ENCODE results near the gene RPUSD1. TPM values are rescaled to one million over a fixed set of nuclear protein-coding genes. Genes with fewer than 3 reads are reported as not detected.

The RPUSD1 gene
- polyA plus RNA-seq, 1 of the 3 experiments (the other 2 are of a cell fraction), result 27.7 TPM

DNA sequence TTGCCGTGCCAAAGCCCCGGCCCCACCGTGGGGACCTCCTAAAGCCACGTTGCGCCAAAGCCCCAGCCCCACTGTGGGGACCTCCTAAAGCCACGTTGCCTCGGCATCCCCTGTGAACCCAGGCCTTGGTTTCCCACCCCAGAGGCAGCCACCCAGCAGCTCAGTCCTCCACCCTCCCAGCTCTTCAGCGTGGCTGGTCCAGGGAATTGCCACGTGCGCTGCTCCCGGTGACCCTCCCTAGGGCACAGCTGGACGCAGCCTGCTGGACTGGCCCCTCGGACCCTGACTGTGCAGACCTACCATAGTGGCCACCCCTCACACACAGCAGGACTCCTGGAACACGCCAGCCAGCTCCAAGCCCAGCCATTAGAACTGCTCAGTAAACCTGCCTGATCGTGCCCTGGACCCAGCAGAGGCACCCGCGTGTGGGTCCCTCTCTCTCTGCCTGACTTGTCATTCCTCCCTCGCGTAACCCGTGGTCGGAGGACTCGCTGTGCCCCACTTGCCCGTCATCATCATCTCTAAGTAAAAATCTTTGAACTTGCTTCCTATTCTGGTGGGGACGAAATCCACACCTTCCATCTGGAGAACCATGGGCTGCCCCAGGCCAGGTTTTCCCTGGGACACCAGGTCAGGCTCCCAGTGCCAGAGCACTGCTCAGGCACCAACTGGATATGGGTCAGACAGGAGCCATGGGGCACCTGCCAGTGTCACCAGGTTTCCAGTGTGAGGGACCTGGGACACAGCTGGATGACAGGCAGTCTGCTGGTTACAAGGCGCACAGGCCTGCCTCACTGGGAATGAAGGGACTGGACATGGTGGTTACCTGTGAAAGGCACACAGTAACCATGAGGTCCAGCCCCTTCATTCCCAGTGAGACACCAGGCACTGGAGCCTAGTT is 53.0 kb downstream of the RPUSD1 start:
- no peak overlapping the region for H3K9ac ChIP-seq
- no peaks in the 10 kb centered on the region for H3K9me2 ChIP-seq
- TF ChIP-seq SMC3 (IDR thresholded peaks at IDR 0.05; ENCODE audit: low read depth, low read length) (no peak), POLR2AphosphoS5 (IDR thresholded peaks at IDR 0.05; ENCODE audit: low read depth, low read length) (no peak), TEAD4 (IDR thresholded peaks at IDR 0.05; ENCODE audit: borderline replicate concordance, insufficient read depth) (no peak), NFIC (IDR thresholded peaks at IDR 0.05; ENCODE audit: borderline replicate concordance) (no peak), FOXM1 (IDR thresholded peaks at IDR 0.05; ENCODE audit: low read depth) (no peak), MEF2A (IDR thresholded peaks at IDR 0.05; ENCODE audit: borderline replicate concordance, low read depth) (no peak), GATA2 (CRISPR knock-in tag; IDR thresholded peaks at IDR 0.05) (no peak), EZH2phosphoT487 (IDR thresholded peaks at IDR 0.05; ENCODE audit: borderline replicate concordance, low read depth) (no peak)
- TF ChIP-seq, protein P1, sequence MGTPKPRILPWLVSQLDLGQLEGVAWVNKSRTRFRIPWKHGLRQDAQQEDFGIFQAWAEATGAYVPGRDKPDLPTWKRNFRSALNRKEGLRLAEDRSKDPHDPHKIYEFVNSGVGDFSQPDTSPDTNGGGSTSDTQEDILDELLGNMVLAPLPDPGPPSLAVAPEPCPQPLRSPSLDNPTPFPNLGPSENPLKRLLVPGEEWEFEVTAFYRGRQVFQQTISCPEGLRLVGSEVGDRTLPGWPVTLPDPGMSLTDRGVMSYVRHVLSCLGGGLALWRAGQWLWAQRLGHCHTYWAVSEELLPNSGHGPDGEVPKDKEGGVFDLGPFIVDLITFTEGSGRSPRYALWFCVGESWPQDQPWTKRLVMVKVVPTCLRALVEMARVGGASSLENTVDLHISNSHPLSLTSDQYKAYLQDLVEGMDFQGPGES (IDR thresholded peaks at IDR 0.05; ENCODE audit: low read depth, low read length), result no peak
- H3K4me3 ChIP-seq (ENCODE audit: low read depth in 2 of 2, low read length in 1 of 2), result no peak overlapping the region
- peaks cover 9% of the 10 kb centered on the region for H3K79me2 ChIP-seq (ENCODE audit: insufficient read depth)
- H3K27me3 ChIP-seq (ENCODE audit: insufficient read depth), result no peaks in the 10 kb centered on the region
- H4K20me1 ChIP-seq (ENCODE audit: insufficient read depth), result no peaks in the 10 kb centered on the region
- WGBS (ENCODE audit: low lambda C conversion rate), result 98% methylated on average over 15 of the region's 25 CpGs
- CTCF ChIA-PET, result interaction anchor here (20.3 kb wide), 1 partner anchor 22 kb away, joined by 358 read pairs; the partner anchor contains the start of genes ANTKMT, FBXL16 and METRN
- H3K9me3 ChIP-seq, result no peaks in the 10 kb centered on the region
- POLR2A ChIA-PET, result no interaction called here
- H2AFZ ChIP-seq (ENCODE audit: low read depth), result no peak overlapping the region
- no peak overlapping the region for H3K4me2 ChIP-seq
- no peak for DNase-seq
- H3K36me3 ChIP-seq (replicated peaks in 1 of 2; ENCODE audit: control insufficient read depth in 1 of 2, insufficient read depth in 2 of 2, low read length in 1 of 2), result peaks cover 0 to 40% of the 10 kb centered on the region in 2 experiments
- peaks cover 4% of the 10 kb centered on the region for H3F3A ChIP-seq (replicated peaks; ENCODE audit: insufficient read depth)
- H3K4me1 ChIP-seq (ENCODE audit: control insufficient read depth in 1 of 2, insufficient read depth in 2 of 2, low read depth in 1 of 2, low read length in 1 of 2), result peaks cover 0 to 8% of the 10 kb centered on the region in 2 experiments; a peak in 1 of 4 replicates
- no peak overlapping the region for H3K27ac ChIP-seq (ENCODE audit: low read depth in 2 of 2, low read length in 1 of 2)

Small RNA genes lying within 50 kb of the gene (small RNA-seq; reads per million reads assigned to genes)
- 0 reads per million in 7 experiments for gene MIR662

Other genes with a start within 250 kb of the RPUSD1 start
- not detected in 2 replicates for gene PRR35, start 228.0 kb downstream of the RPUSD1 start, polyA plus RNA-seq (2012; rRNA removed)
- 0.69 and 0.70 TPM in 2 replicates for gene NHLRC4, start 221.4 kb downstream of the RPUSD1 start, polyA plus RNA-seq (2012; rRNA removed)
- gene PIGQ, start 218.4 kb downstream of the RPUSD1 start, polyA plus RNA-seq (2012; rRNA removed), result 38.7 and 41.0 TPM in 2 replicates
- 12.1 and 13.0 TPM in 2 replicates for gene RAB40C, start 198.3 kb downstream of the RPUSD1 start, polyA plus RNA-seq (2012; rRNA removed)
- gene WFIKKN1, start 157.4 kb downstream of the RPUSD1 start, polyA plus RNA-seq (2012; rRNA removed), result 0.10 and 0.16 TPM in 2 replicates
- gene METTL26, start 152.1 kb downstream of the RPUSD1 start, polyA plus RNA-seq (2012; rRNA removed), result 158 and 167 TPM in 2 replicates
- 34.0 and 36.9 TPM in 2 replicates for gene MCRIP2, start 146.6 kb downstream of the RPUSD1 start, polyA plus RNA-seq (2012; rRNA removed)
- gene WDR90, start 139.0 kb downstream of the RPUSD1 start, polyA plus RNA-seq (2012; rRNA removed), result 30.5 and 32.0 TPM in 2 replicates
- 229 and 255 TPM in 2 replicates for gene RHOT2, start 120.2 kb downstream of the RPUSD1 start, polyA plus RNA-seq (2012; rRNA removed)
- 4.1 and 6.8 TPM in 2 replicates for gene RHBDL1, start 112.7 kb downstream of the RPUSD1 start, polyA plus RNA-seq (2012; rRNA removed)
- 268 and 323 TPM in 2 replicates for gene STUB1, start 108.0 kb downstream of the RPUSD1 start, polyA plus RNA-seq (2012; rRNA removed)
- 49.2 and 67.0 TPM in 2 replicates for gene JMJD8, start 104.0 kb downstream of the RPUSD1 start, polyA plus RNA-seq (2012; rRNA removed)
- gene WDR24, start 98.0 kb downstream of the RPUSD1 start, polyA plus RNA-seq (2012; rRNA removed), result 5.0 and 6.4 TPM in 2 replicates
- gene FBXL16, start 82.6 kb downstream of the RPUSD1 start, polyA plus RNA-seq (2012; rRNA removed), result 17.7 and 19.8 TPM in 2 replicates
- gene METRN, start 73.3 kb downstream of the RPUSD1 start, polyA plus RNA-seq (2012; rRNA removed), result 52.4 and 59.7 TPM in 2 replicates
- 49.5 and 57.4 TPM in 2 replicates for gene ANTKMT, start 67.2 kb downstream of the RPUSD1 start, polyA plus RNA-seq (2012; rRNA removed)
- 15.4 and 18.8 TPM in 2 replicates for gene CCDC78, start 61.9 kb downstream of the RPUSD1 start, polyA plus RNA-seq (2012; rRNA removed)
- gene HAGHL, start 61.3 kb downstream of the RPUSD1 start, polyA plus RNA-seq (2012; rRNA removed), result 60.6 and 65.5 TPM in 2 replicates
- gene CIAO3, start 47.4 kb downstream of the RPUSD1 start, polyA plus RNA-seq (2012; rRNA removed), result 14.4 TPM in 2 replicates
- gene MSLN, start 27.6 kb downstream of the RPUSD1 start, polyA plus RNA-seq (2012; rRNA removed), result 0.02 and 0.19 TPM in 2 replicates
- 17.7 and 18.0 TPM in 2 replicates for gene CHTF18, start 239 bp upstream of the RPUSD1 start, polyA plus RNA-seq (2012; rRNA removed)
- not detected in 2 replicates for gene GNG13, start 12.4 kb upstream of the RPUSD1 start, polyA plus RNA-seq (2012; rRNA removed)
- 5.7 and 8.2 TPM in 2 replicates for gene LMF1, start 182.6 kb upstream of the RPUSD1 start, polyA plus RNA-seq (2012; rRNA removed)
- not detected in 2 replicates for gene SOX8, start 193.4 kb upstream of the RPUSD1 start, polyA plus RNA-seq (2012; rRNA removed)